Left lung (tissue), 10 donors: ENCODE measurements around the gene CNTFR. TPM values are rescaled to one million over a fixed set of nuclear protein-coding genes. Genes with fewer than 3 reads are reported as not detected.

Source experiments
- ATAC-seq: fragments of 200-7000 bp; cut with Tn5 transposase; one replicate; pipeline ENCODE4 v1.9.1; 2020; ENCODE audit warnings: moderate library complexity
- DNase-seq, 4 donors: peaks; one replicate each; pipeline ENCODE4 v3.0.0-alpha.2; 2013 to 2020
- H3K27ac ChIP-seq, 2 donors: fragments of 200-600 bp; sonication (generic) in 1 of 2; one replicate each; pipeline versions ENCODE4 v1.5.0 to v1.8.0; 2020 to 2021
- H3K27me3 ChIP-seq, 2 donors: fragments of 200-600 bp; sonication (generic) in 1 of 2; one replicate each; pipeline versions ENCODE4 v1.5.0 to v1.8.0; 2020 to 2021
- H3K36me3 ChIP-seq, 2 donors: fragments of 200-600 bp; sonication (generic) in 1 of 2; one replicate each; pipeline versions ENCODE4 v1.5.0 to v1.8.0; 2020 to 2021
- H3K4me1 ChIP-seq, 2 donors: fragments of 200-600 bp; one replicate each; pipeline ENCODE4 v1.8.0; 2021
- H3K4me3 ChIP-seq, 2 donors: fragments of 200-600 bp; sonication (generic) in 1 of 2; one replicate each; pipeline versions ENCODE4 v1.5.0 to v1.8.0; 2020 to 2021; ENCODE audit warnings: mild to moderate bottlenecking in 1 of 2
- H3K9me3 ChIP-seq, 2 donors: fragments of 200-600 bp; sonication (generic) in 1 of 2; one replicate each; pipeline versions ENCODE4 v1.5.0 to v1.8.0; 2020 to 2021
- intact Hi-C, 2 donors: fragments of 100-400 bp; cut with DNase I; formaldehyde crosslinking; loops; one replicate each; pipeline versions ENCODE4 v1.11.2 to v1.14.2; 2022
- polyA plus RNA-seq, 6 donors: library from polyadenylated mRNA; unstranded; fragments of 120-200 nt; gene quantifications; one replicate each; pipeline ENCODE4 v1.2.1, GENCODE V29; 2013; ENCODE audit not compliant: insufficient read length in 6 of 6
- total RNA-seq, 2 donors: library from RNA; stranded (reverse); fragmentation: NEBNext Ultra II Directional; extraction: Animal tissue kit (Norgen Biotek cat#: 25700); gene quantifications; one replicate each; pipeline ENCODE4 v1.2.1, GENCODE V29; 2021
- TF ChIP-seq, protein P1 (sequence below), 2 donors: fragments of 200-600 bp; sonication (generic) in 1 of 2; IDR thresholded peaks; one replicate each; pipeline versions ENCODE4 v1.5.0 to v1.8.0; 2021; ENCODE audit warnings: antibody characterized with exemption in 2 of 2
- donor health status: DM: no; HTN: yes; CAD: no.
- donor health status: DM: no; HTN: no; CAD: no.

Gene CNTFR
- total and polyA plus RNA-seq, 8 donors: 0.90 to 35.6 (median 26.9) TPM

DNA sequence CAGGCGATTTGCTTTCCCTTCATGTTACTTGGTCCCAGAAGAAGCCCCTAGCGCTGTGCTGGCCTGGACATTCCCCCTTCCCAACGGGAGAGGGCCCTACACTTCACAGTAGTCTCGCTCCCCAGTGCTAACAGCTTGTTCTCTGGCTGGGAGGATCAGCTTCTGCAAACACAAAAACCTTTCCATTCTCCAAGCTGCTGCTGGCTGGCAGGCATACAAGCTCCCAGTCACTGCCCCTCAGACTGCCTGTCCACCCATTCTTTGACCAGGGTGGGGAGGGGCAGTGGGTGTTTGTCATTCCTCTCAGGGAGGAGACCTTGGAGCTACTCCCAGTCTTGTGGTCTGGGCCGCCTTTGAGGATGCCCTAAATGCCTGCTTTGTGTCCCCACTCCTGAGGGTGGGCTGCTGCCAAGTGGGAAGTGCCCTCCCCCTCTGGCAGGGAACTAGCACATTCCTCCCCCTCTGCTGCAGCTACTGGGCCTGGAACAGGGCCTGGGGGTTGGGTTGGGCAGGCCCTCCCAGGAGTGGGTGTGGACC lies 87.6 kb downstream of the CNTFR start:
- DNase-seq: peak in 3 of 4 donors; percentile 61 to 88 (median 84)
- ATAC-seq: peak; percentile 82
- no peak overlapping the region for H3K4me3 ChIP-seq
- no peaks in the 10 kb centered on the region for H3K9me3 ChIP-seq
- peaks cover 6 to 12% of the 10 kb centered on the region in 2 donors for H3K4me1 ChIP-seq
- H3K27me3 ChIP-seq: no peaks in the 10 kb centered on the region
- H3K27ac ChIP-seq: no peak overlapping the region
- intact Hi-C loops: loop anchor here in 1 of 2 donors (5.0 kb wide), 1 partner anchor 65 kb away; no protein-coding TSS in a partner anchor
- H3K36me3 ChIP-seq: no peaks in the 10 kb centered on the region
- TF ChIP-seq, protein P1, sequence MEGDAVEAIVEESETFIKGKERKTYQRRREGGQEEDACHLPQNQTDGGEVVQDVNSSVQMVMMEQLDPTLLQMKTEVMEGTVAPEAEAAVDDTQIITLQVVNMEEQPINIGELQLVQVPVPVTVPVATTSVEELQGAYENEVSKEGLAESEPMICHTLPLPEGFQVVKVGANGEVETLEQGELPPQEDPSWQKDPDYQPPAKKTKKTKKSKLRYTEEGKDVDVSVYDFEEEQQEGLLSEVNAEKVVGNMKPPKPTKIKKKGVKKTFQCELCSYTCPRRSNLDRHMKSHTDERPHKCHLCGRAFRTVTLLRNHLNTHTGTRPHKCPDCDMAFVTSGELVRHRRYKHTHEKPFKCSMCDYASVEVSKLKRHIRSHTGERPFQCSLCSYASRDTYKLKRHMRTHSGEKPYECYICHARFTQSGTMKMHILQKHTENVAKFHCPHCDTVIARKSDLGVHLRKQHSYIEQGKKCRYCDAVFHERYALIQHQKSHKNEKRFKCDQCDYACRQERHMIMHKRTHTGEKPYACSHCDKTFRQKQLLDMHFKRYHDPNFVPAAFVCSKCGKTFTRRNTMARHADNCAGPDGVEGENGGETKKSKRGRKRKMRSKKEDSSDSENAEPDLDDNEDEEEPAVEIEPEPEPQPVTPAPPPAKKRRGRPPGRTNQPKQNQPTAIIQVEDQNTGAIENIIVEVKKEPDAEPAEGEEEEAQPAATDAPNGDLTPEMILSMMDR (IDR thresholded peaks at IDR 0.05): peak in 1 of 2 donors; percentile 4

Other genes with a start within 250 kb of the CNTFR start
- gene MYORG, start 212.8 kb downstream of the CNTFR start, total RNA-seq: 10 to 100 TPM in 1 of 2 donors, 1 to 10 TPM in 1; 6.9 to 22.6 TPM
- 1 to 10 TPM; 3.1 to 4.8 (median 3.5) TPM for gene MYORG, start 212.8 kb downstream of the CNTFR start, polyA plus RNA-seq
- 10 to 100 TPM; 18.0 to 23.0 TPM for gene FAM219A, start 131.2 kb downstream of the CNTFR start, total RNA-seq
- gene FAM219A, start 131.2 kb downstream of the CNTFR start, polyA plus RNA-seq: 10 to 100 TPM; 12.3 to 16.9 (median 13.9) TPM
- gene DNAI1, start 130.9 kb downstream of the CNTFR start, total RNA-seq: 1 to 10 TPM in 1 of 2 donors, under 1 TPM in 1; 0.29 to 4.1 TPM
- 10 to 100 TPM in 1 of 6 donors, 1 to 10 TPM in 5; 1.8 to 11.6 (median 7.5) TPM for gene DNAI1, start 130.9 kb downstream of the CNTFR start, polyA plus RNA-seq
- gene ENHO, start 66.7 kb downstream of the CNTFR start, total RNA-seq: under 1 TPM; 0.26 to 0.61 TPM
- gene ENHO, start 66.7 kb downstream of the CNTFR start, polyA plus RNA-seq: 1 to 10 TPM; 1.2 to 1.9 (median 1.4) TPM
- 10 to 100 TPM; 18.6 to 21.9 TPM for gene RPP25L, start 22.4 kb upstream of the CNTFR start, total RNA-seq
- gene RPP25L, start 22.4 kb upstream of the CNTFR start, polyA plus RNA-seq: 10 to 100 TPM; 17.7 to 22.4 (median 20.6) TPM
- gene DCTN3, start 30.8 kb upstream of the CNTFR start, total RNA-seq: 10 to 100 TPM; 69.8 to 70.4 TPM
- gene DCTN3, start 30.8 kb upstream of the CNTFR start, polyA plus RNA-seq: 100 to 1,000 TPM in 1 of 6 donors, 10 to 100 TPM in 5; 88.6 to 111 (median 93.9) TPM
- gene ARID3C, start 39.3 kb upstream of the CNTFR start, total RNA-seq: not detected
- gene ARID3C, start 39.3 kb upstream of the CNTFR start, polyA plus RNA-seq: under 1 TPM in 3 of 6 donors, not detected in 3; 0.13 to 0.24 (median 0.15) TPM
- gene SIGMAR1, start 48.1 kb upstream of the CNTFR start, total RNA-seq: 10 to 100 TPM; 50.5 to 72.1 TPM
- 10 to 100 TPM; 36.0 to 46.9 (median 42.3) TPM for gene SIGMAR1, start 48.1 kb upstream of the CNTFR start, polyA plus RNA-seq
- gene GALT, start 57.0 kb upstream of the CNTFR start, total RNA-seq: 10 to 100 TPM; 42.8 to 44.0 TPM
- gene GALT, start 57.0 kb upstream of the CNTFR start, polyA plus RNA-seq: 10 to 100 TPM; 58.4 to 81.6 (median 73.1) TPM
- gene IL11RA, start 62.5 kb upstream of the CNTFR start, total RNA-seq: 10 to 100 TPM; 13.8 to 17.6 TPM
- 100 to 1,000 TPM in 4 of 6 donors, 10 to 100 TPM in 2; 93.3 to 121 (median 106) TPM for gene IL11RA, start 62.5 kb upstream of the CNTFR start, polyA plus RNA-seq
- under 1 TPM in 1 of 2 donors, not detected in 1; 0.67 TPM for gene CCL27, start 72.9 kb upstream of the CNTFR start, total RNA-seq
- gene CCL27, start 72.9 kb upstream of the CNTFR start, polyA plus RNA-seq: 1 to 10 TPM in 1 of 6 donors, under 1 TPM in 5; 0.49 to 1.6 (median 0.78) TPM
- gene CCL19, start 101.6 kb upstream of the CNTFR start, total RNA-seq: 10 to 100 TPM in 1 of 2 donors, 1 to 10 TPM in 1; 1.2 to 36.3 TPM
- gene CCL19, start 101.6 kb upstream of the CNTFR start, polyA plus RNA-seq: 1 to 10 TPM in 1 of 6 donors, under 1 TPM in 3, not detected in 2; 0.28 to 1.4 (median 0.33) TPM
- 100 to 1,000 TPM in 1 of 2 donors, 10 to 100 TPM in 1; 39.1 to 136 TPM for gene CCL21, start 120.4 kb upstream of the CNTFR start, total RNA-seq
- 100 to 1,000 TPM in 5 of 6 donors, 10 to 100 TPM in 1; 69.2 to 212 (median 175) TPM for gene CCL21, start 120.4 kb upstream of the CNTFR start, polyA plus RNA-seq